Measurements from ENCODE around the gene SRRM2. TPM values are rescaled to one million over a fixed set of nuclear protein-coding genes. Genes with fewer than 3 reads are reported as not detected.

SRRM2 gene
- polyA plus RNA-seq, 1 experiment = 80.5 TPM

DNA sequence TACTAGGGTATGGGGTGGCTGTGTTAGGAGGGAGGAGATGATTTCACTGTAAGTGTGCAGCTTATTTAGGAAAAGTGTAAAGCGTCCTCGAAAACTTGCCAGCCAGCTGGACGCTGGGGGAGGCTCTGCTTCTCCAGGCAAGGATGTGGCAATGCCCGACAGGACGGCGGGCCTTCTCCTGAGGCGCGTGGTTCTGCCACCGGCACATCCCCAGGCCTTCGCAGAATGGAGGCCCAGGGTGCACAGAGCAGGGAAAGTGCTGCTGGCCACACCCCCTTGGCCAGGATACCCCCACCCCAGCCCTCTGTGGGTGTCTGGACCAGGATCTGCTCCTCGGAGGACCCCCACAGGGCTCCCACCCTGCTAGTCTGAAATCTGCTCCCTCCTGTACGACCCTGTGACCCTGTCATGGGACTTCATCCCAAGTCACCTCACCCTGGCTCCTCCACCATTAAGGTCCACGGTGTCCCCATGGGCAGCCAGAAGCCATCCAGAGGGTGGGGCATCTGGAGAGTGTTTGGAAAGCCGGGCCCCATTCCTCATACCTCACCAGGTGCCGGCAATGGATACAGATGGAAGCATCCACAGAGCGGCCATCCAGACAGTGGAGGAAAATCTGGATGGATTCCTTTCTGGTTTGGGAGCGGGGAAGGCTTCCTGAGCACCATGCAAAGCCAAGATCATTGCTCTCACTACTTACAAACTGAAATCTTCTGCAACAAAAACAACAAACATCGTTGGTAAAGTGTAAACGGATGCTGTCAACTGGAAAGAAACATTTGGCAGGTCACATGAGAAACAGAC, 9.2 kb upstream of the SRRM2 start:
- H3K27me3 ChIP-seq (ENCODE audit: control insufficient read depth, insufficient read depth, low read length) = peaks cover 3% of the 10 kb centered on the region
- ChIA-PET POLR2A (interaction anchor here (0.7 kb wide), 1 partner anchor 163 kb away, joined by 3 read pairs; no protein-coding TSS in a partner anchor), CTCF (no interaction called here)
- no peak overlapping the region for H3K27ac ChIP-seq (ENCODE audit: low read depth, low read length)
- no peaks in the 10 kb centered on the region; the same call in 1 of the 2 replicates for H3K9me3 ChIP-seq (ENCODE audit: control insufficient read depth, insufficient read depth, low read length)
- no peak for DNase-seq (ENCODE audit: low read depth, low spot score)
- no peak for TF ChIP-seq CTCF (IDR thresholded peaks at IDR 0.05; ENCODE audit: low read depth, low read length)
- H3K4me3 ChIP-seq (ENCODE audit: low read depth, low read length) = no peak overlapping the region

DNA sequence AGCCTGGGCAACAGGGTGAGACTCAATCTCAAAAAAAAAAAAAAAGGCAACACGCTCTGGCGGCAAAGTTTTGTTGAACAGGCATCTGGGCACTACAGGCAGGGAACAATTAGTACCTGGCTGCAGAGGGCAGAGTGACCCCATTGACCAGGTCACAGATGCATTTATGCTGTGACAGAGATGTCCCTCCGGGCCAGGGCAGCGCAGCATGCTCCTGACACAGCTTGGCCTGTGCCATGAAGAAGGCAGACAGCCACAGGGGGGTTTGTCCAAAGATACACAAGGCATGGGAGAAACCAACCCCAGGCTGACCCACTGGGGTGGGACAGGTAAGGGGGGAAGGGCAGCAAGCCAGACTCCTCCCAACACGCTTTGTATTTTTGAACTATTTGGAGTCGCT, 7.7 kb upstream of the SRRM2 start:
- H3K27ac ChIP-seq (ENCODE audit: low read depth, low read length) = no peak overlapping the region
- ChIA-PET CTCF (no interaction called here), POLR2A (no interaction called here)
- H3K9me3 ChIP-seq (ENCODE audit: control insufficient read depth, insufficient read depth, low read length) = no peaks in the 10 kb centered on the region; the same call in 1 of the 2 replicates
- DNase-seq (ENCODE audit: low read depth, low spot score) = no peak
- no peak for TF ChIP-seq CTCF (IDR thresholded peaks at IDR 0.05; ENCODE audit: low read depth, low read length)
- H3K4me3 ChIP-seq (ENCODE audit: low read depth, low read length) = no peak overlapping the region
- H3K27me3 ChIP-seq (ENCODE audit: control insufficient read depth, insufficient read depth, low read length) = no peaks in the 10 kb centered on the region

DNA sequence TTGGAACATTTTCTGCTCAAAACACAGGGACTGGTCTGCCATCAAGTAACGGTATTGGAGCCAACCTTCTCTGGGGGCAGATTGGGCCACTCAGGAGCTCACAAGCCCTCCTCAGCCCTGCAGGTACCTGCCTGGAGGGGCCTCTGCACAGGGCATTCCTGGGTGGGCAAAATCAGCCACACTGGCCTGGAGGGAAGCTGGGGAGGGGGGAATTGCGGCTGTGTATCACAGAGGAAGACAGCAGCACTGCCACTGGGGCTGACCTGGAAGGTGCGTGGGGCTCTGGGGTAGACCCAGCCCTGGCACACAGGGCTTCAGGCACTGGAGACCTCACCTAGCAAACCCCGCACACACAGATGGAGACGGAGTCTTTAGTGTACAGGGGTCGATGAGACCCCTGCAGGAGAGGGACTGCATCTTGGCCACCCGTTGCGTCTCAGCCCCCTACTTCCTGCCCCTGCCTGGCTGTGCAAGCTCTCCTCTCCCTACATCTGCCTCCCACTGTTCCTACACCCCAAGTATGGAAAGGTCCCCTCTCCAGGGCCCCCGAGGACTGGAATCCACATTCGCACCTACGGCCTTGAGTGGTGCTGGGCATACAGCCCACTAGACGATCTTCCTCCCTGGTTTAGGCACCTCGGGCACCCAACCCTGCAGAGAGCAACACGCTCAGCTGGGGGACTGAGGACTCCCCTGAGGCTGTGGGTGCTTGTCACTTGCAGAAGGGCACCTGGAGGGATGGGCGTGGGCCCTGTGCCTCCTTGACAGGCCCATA, 7.1 kb upstream of the SRRM2 start:
- no peak for DNase-seq (ENCODE audit: low read depth, low spot score)
- Histone ChIP-seq H3K27me3 (ENCODE audit: control insufficient read depth, insufficient read depth, low read length) (no peaks in the 10 kb centered on the region), H3K9me3 (ENCODE audit: control insufficient read depth, insufficient read depth, low read length) (no peaks in the 10 kb centered on the region; the same call in 1 of the 2 replicates), H3K4me3 (ENCODE audit: low read depth, low read length) (no peak overlapping the region), H3K27ac (ENCODE audit: low read depth, low read length) (no peak overlapping the region)
- TF ChIP-seq CTCF (IDR thresholded peaks at IDR 0.05; ENCODE audit: low read depth, low read length) = no peak
- ChIA-PET POLR2A (interaction anchor here (1.0 kb wide), 1 partner anchor 8 kb away, joined by 3 read pairs; no protein-coding TSS in a partner anchor), CTCF (no interaction called here)

- CTCF ChIA-PET = no interaction called here
- no peak for TF ChIP-seq CTCF (IDR thresholded peaks at IDR 0.05; ENCODE audit: low read depth, low read length)
- Histone ChIP-seq H3K4me3 (ENCODE audit: low read depth, low read length) (no peak overlapping the region), H3K9me3 (ENCODE audit: control insufficient read depth, insufficient read depth, low read length) (no peaks in the 10 kb centered on the region; the same call in 1 of the 2 replicates), H3K27me3 (ENCODE audit: control insufficient read depth, insufficient read depth, low read length) (no peaks in the 10 kb centered on the region), H3K27ac (ENCODE audit: low read depth, low read length) (no peak overlapping the region)
- POLR2A ChIA-PET = interaction anchor here (1.0 kb wide), 1 partner anchor 9 kb away, joined by 3 read pairs; no protein-coding TSS in a partner anchor
- no peak for DNase-seq (ENCODE audit: low read depth, low spot score)
Observed at GRCh38 chr16:2745961-2746360, 6.5 kb upstream of the SRRM2 start.

Data from AG04450 (cell line).